Transverse colon (tissue), 4 donors: ENCODE results near the gene PELO. TPM values are rescaled to one million over a fixed set of nuclear protein-coding genes. Genes with fewer than 3 reads are reported as not detected.

Experiments
- DNase-seq: peaks from one replicate; pipeline ENCODE4 v3.0.0-alpha.2; 2019
- H3K27ac ChIP-seq, 4 donors: fragments of 200-600 bp; sonication (generic); 2 replicates each; pipeline ENCODE4 v1.5.1; 2016 to 2018; ENCODE audit warnings: inconsistent platforms in 4 of 4
- H3K27me3 ChIP-seq: fragments of 200-600 bp; sonication (generic); 2 replicates; pipeline ENCODE4 v1.5.1; 2017; ENCODE audit warnings: inconsistent platforms
- H3K36me3 ChIP-seq, 4 donors: fragments of 200-600 bp; sonication (generic); 2 replicates each; pipeline ENCODE4 v1.5.1; 2017 to 2019; ENCODE audit warnings: inconsistent platforms in 4 of 4
- H3K4me1 ChIP-seq, 4 donors: fragments of 200-600 bp; sonication (generic); 2 replicates each; pipeline ENCODE4 v1.5.1; 2017 to 2020; ENCODE audit warnings: inconsistent platforms in 4 of 4
- H3K4me3 ChIP-seq, 4 donors: fragments of 200-600 bp; sonication (generic); 1 replicate in 1 of 4; 2 replicates in 3 of 4; pipeline versions ENCODE4 v1.5.1 to v1.6.1; 2017 to 2019; ENCODE audit warnings: inconsistent platforms in 4 of 4
- H3K9me3 ChIP-seq, 2 donors: fragments of 200-600 bp; sonication (generic); 2 replicates each; pipeline ENCODE4 v1.5.1; 2017 to 2019; ENCODE audit warnings: inconsistent platforms in 2 of 2
- CTCF ChIP-seq, 5 experiments: fragments of 200-600 bp in 3 of 5; fragments of 450-650 bp in 2 of 5; sonication (generic) in 3 of 5; IDR thresholded peaks; 1 replicate in 2 of 5; 2 replicates in 3 of 5; pipeline ENCODE4 v1.5.1; 2016 to 2017; ENCODE audit warnings: antibody characterized with exemption in 5 of 5, inconsistent platforms in 3 of 5, mild to moderate bottlenecking in 2 of 5, moderate library complexity in 1 of 5
- EP300 ChIP-seq: sonication (generic); formaldehyde crosslinking; IDR thresholded peaks from one replicate; pipeline ENCODE4 v1.6.1; 2017; ENCODE audit warnings: antibody characterized with exemption, low read depth
- POLR2A ChIP-seq: fragments of 450-650 bp; IDR thresholded peaks from one replicate; pipeline ENCODE4 v1.6.1; 2016; ENCODE audit warnings: antibody characterized with exemption, mild to moderate bottlenecking, moderate library complexity
- POLR2AphosphoS5 ChIP-seq, 3 donors: sonication (generic); formaldehyde crosslinking; IDR thresholded peaks; one replicate each; pipeline ENCODE4 v1.6.1; 2016; ENCODE audit warnings: antibody characterized with exemption in 3 of 3
- WGBS, 2 donors: methylation state at CpG; one replicate each; pipeline ENCODE4 v1.1.5; 2018; ENCODE audit warnings: low coverage in 1 of 2; 5-methylcytosine and 5-hydroxymethylcytosine counted together
- in situ Hi-C, 4 donors: fragments of 200-750 bp; cut with MboI; loops; one replicate each; pipeline versions ENCODE4 v1.15.0 to v1.15.1; 2017; ENCODE audit warnings: low sequenced_read_pairs in 3 of 4, low pct_ligation_motif_present in 1 of 4, low pct_unique_long_range_greater_than_20kb in 1 of 4
- intact Hi-C: fragments of 100-400 bp; cut with DNase I; formaldehyde crosslinking; loops from one replicate; pipeline ENCODE4 v1.15.1; 2023; ENCODE audit warnings: low total_unique reads
- total RNA-seq, 4 donors: library from RNA; depleted of rRNA; stranded (reverse); fragments of >200 nt; gene quantifications; one replicate each; pipeline ENCODE4 v1.1.0, GENCODE V29; 2016

Gene PELO
- total RNA-seq, 4 donors from 2014 or later, result 10.1 to 62.3 (median 16.8) TPM

- peak; percentile 82 to 88 (median 87) for TF ChIP-seq POLR2AphosphoS5 (IDR thresholded peaks at IDR 0.05)
- no peak for TF ChIP-seq EP300
- TF ChIP-seq CTCF (IDR thresholded peaks at IDR 0.05), result no peak
- TF ChIP-seq POLR2A, result peak; percentile 73
- in situ Hi-C loops (loop anchor here in 3 of 4 donors (25.0 kb wide), 2 partner anchors 112 to 287 kb away; no protein-coding TSS in a partner anchor), intact Hi-C loops (no loop called here)
- Histone ChIP-seq H3K27me3 (no peaks in the 10 kb centered on the region), H3K27ac (peak overlapping the region; percentile 89 to 98 (median 93)), H3K4me1 (peaks cover 9 to 83% (median 67%) of the 10 kb centered on the region in 4 donors), H3K9me3 (no peaks in the 10 kb centered on the region), H3K36me3 (no peaks in the 10 kb centered on the region), H3K4me3 (peak overlapping the region; percentile 44 to 84 (median 55))
- peak; percentile 96 for DNase-seq
- 0 to 1% methylated on average over 7 to 33 of the region's 34 CpGs for WGBS, 2 donors
These were observed 12.3 kb downstream of the PELO start for GRCh38 chr5:52799983-52800393.

- TF ChIP-seq EP300 (no peak), POLR2AphosphoS5 (IDR thresholded peaks at IDR 0.05) (peak; percentile 23 to 77 (median 68)), CTCF (IDR thresholded peaks at IDR 0.05) (peak in 2 of 5 experiments; percentile 3 to 20), POLR2A (no peak)
- Histone ChIP-seq H3K36me3 (no peaks in the 10 kb centered on the region), H3K27ac (peak overlapping the region; percentile 89 to 98 (median 93)), H3K9me3 (no peaks in the 10 kb centered on the region), H3K27me3 (no peaks in the 10 kb centered on the region), H3K4me3 (peak overlapping the region; percentile 44 to 84 (median 55)), H3K4me1 (peaks cover 9 to 81% (median 65%) of the 10 kb centered on the region in 4 donors)
- in situ Hi-C loops (no loop called here), intact Hi-C loops (no loop called here)
- WGBS, 2 donors, result 0 to 3% methylated on average over 3 to 21 of the region's 31 CpGs
- DNase-seq, result peak; percentile 73
These were observed 12.9 kb downstream of the PELO start for GRCh38 chr5:52800394-52801213.

GRCh38 chr5:52801329-52801728 lies 13.6 kb downstream of the PELO start:
- H3K27me3 ChIP-seq, result no peaks in the 10 kb centered on the region
- no peaks in the 10 kb centered on the region for H3K9me3 ChIP-seq
- intact Hi-C loops, result no loop called here
- no peak for DNase-seq
- WGBS, 2 donors, result 32% methylated on average over 8 of the region's 8 CpGs; no CpG with 5 or more reads in 1 of the 2 donors
- in situ Hi-C loops, result no loop called here
- H3K27ac ChIP-seq, result peak overlapping the region; percentile 89 to 98 (median 93)
- H3K4me1 ChIP-seq, result peaks cover 9 to 78% (median 60%) of the 10 kb centered on the region in 4 donors
- TF ChIP-seq POLR2A, result no peak
- TF ChIP-seq CTCF (IDR thresholded peaks at IDR 0.05), result no peak
- no peak for TF ChIP-seq EP300
- no peak for TF ChIP-seq POLR2AphosphoS5 (IDR thresholded peaks at IDR 0.05)
- peak overlapping the region; percentile 44 to 84 (median 55) for H3K4me3 ChIP-seq
- no peaks in the 10 kb centered on the region for H3K36me3 ChIP-seq

GRCh38 chr5:52802272-52802973 lies 14.7 kb downstream of the PELO start:
- H3K4me3 ChIP-seq, result peak overlapping the region in 3 of 4 donors; percentile 44 to 84 (median 46)
- in situ Hi-C loops, result no loop called here

More at GRCh38 chr5:52802272-52802973, 14.7 kb downstream of the PELO start:
- Histone ChIP-seq H3K36me3 (no peaks in the 10 kb centered on the region), H3K27ac (peak overlapping the region; percentile 89 to 98 (median 93)), H3K4me1 (peaks cover 9 to 76% (median 55%) of the 10 kb centered on the region in 4 donors), H3K27me3 (no peaks in the 10 kb centered on the region), H3K9me3 (no peaks in the 10 kb centered on the region)
- TF ChIP-seq POLR2AphosphoS5 (IDR thresholded peaks at IDR 0.05) (no peak), CTCF (IDR thresholded peaks at IDR 0.05) (no peak), POLR2A (no peak), EP300 (no peak)
- WGBS, 2 donors, result 60 to 77% methylated on average over 2 of the region's 2 CpGs
- no peak for DNase-seq
- intact Hi-C loops, result no loop called here
